K562 treated with DMSO at 1 percent for 24 hours (cell line): ENCODE data around the gene NIBAN1. TPM values are rescaled to one million over a fixed set of nuclear protein-coding genes. Genes with fewer than 3 reads are reported as not detected.

ENCODE experiments used
- total RNA-seq: library from RNA; unstranded; fragments of 300-600 nt; gene quantifications from 2 replicates; pipeline ENCODE4 v1.2.3, GENCODE V29; 2022; ENCODE audit warnings: low read depth; ENCODE audit not compliant: insufficient read depth

Gene NIBAN1
- total RNA-seq, result 29.7 and 31.6 TPM in 2 replicates

GRCh38 chr1:184974056-184974836 lies at the start of gene NIBAN1:
TSS of gene NIBAN1 (minus strand) at chr1:184974508. CDS start at chr1:184974356, 152 bp downstream.

Other genes with a start within 250 kb of the NIBAN1 start
- 15.6 and 18.2 TPM in 2 replicates for gene EDEM3, start 219.7 kb downstream of the NIBAN1 start, total RNA-seq
- gene RNF2, start 71.0 kb upstream of the NIBAN1 start, total RNA-seq, result 14.2 and 16.1 TPM in 2 replicates
- gene TRMT1L, start 182.4 kb upstream of the NIBAN1 start, total RNA-seq, result 22.0 and 28.2 TPM in 2 replicates
- gene SWT1, start 182.7 kb upstream of the NIBAN1 start, total RNA-seq, result 2.0 and 2.2 TPM in 2 replicates